ENCODE data around the gene GSDMA. TPM values are rescaled to one million over a fixed set of nuclear protein-coding genes. Genes with fewer than 3 reads are reported as not detected.

The GSDMA gene
- total RNA-seq, 2 experiments from 2014 or later, result 0.14 TPM; not detected in 1

Small RNA genes within 50 kb of the gene (microRNA-seq; reads per million reads assigned to microRNA genes)
- not detected for gene MIR6884 (ENCODE audit: borderline microRNAs expressed, borderline replicate concordance)

Other genes with a start within 250 kb of the GSDMA start
- gene MIEN1, start 232.5 kb upstream of the GSDMA start, total RNA-seq, result 10 to 100 TPM; 31.5 to 32.3 TPM
- gene GRB7, start 225.1 kb upstream of the GSDMA start, total RNA-seq, result not detected
- 10 to 100 TPM; 39.7 to 39.9 TPM for gene IKZF3, start 98.7 kb upstream of the GSDMA start, total RNA-seq
- not detected for gene ZPBP2, start 94.8 kb upstream of the GSDMA start, total RNA-seq
- 10 to 100 TPM; 22.3 to 22.7 TPM for gene GSDMB, start 44.4 kb upstream of the GSDMA start, total RNA-seq
- 100 to 1,000 TPM; 103 to 105 TPM for gene ORMDL3, start 35.4 kb upstream of the GSDMA start, total RNA-seq
- not detected for gene LRRC3C, start 35.3 kb upstream of the GSDMA start, total RNA-seq
- gene PSMD3, start 17.8 kb downstream of the GSDMA start, total RNA-seq, result 10 to 100 TPM; 66.7 to 71.9 TPM
- gene CSF3, start 52.4 kb downstream of the GSDMA start, total RNA-seq, result not detected
- 10 to 100 TPM; 82.9 to 85.3 TPM for gene MED24, start 91.4 kb downstream of the GSDMA start, total RNA-seq
- 10 to 100 TPM; 35.2 to 36.4 TPM for gene THRA, start 100.0 kb downstream of the GSDMA start, total RNA-seq
- gene NR1D1, start 137.6 kb downstream of the GSDMA start, total RNA-seq, result 10 to 100 TPM; 29.6 to 34.1 TPM
- gene MSL1, start 159.0 kb downstream of the GSDMA start, total RNA-seq, result 10 to 100 TPM; 77.0 to 79.2 TPM
- gene CASC3, start 177.5 kb downstream of the GSDMA start, total RNA-seq, result 100 to 1,000 TPM; 195 to 207 TPM
- 1 to 10 TPM; 7.7 to 9.4 TPM for gene RAPGEFL1, start 214.5 kb downstream of the GSDMA start, total RNA-seq

Data from CD4-positive, alpha-beta T cell (primary cell).